GM13976 (cell line): ENCODE results near the gene SUCLG2.

Experiments used
- DNase-seq: peaks from one replicate; pipeline ENCODE4 v3.0.0; 2012; ENCODE audit warnings: low spot score
- CTCF ChIP-seq: IDR thresholded peaks from 2 replicates; pipeline ENCODE4 v1.5.1; 2012; ENCODE audit warnings: borderline replicate concordance, mild to moderate bottlenecking; ENCODE audit not compliant: insufficient read depth; ENCODE audit errors: extremely low read depth, missing control alignments, control extremely low read depth
- in situ Hi-C: fragments of 300-500 bp; cut with MboI; formaldehyde crosslinking; loops from one replicate; pipeline ENCODE4 v1.12.0; 2022; ENCODE audit warnings: low sequenced_read_pairs, mixed read lengths, inconsistent platforms; ENCODE audit not compliant: unreplicated experiment

The SUCLG2 gene

GRCh38 chr3:67653425-67654098 is 850 bp downstream of the SUCLG2 start:
- TF ChIP-seq CTCF: no peak
- in situ Hi-C loops: no loop called here
- no peak for DNase-seq

GRCh38 chr3:67650084-67650483 is 4.3 kb downstream of the SUCLG2 start:
- no peak for DNase-seq
- no peak for TF ChIP-seq CTCF
- in situ Hi-C loops: no loop called here

- no peak for TF ChIP-seq CTCF
- DNase-seq: no peak
- in situ Hi-C loops: no loop called here
Observed at GRCh38 chr3:67649681-67650080, 4.7 kb downstream of the SUCLG2 start.

GRCh38 chr3:67648701-67649100 is 5.7 kb downstream of the SUCLG2 start:
- no peak for TF ChIP-seq CTCF
- in situ Hi-C loops: no loop called here
- no peak for DNase-seq

- TF ChIP-seq CTCF: no peak
- in situ Hi-C loops: no loop called here
- no peak for DNase-seq
Observed at GRCh38 chr3:67648229-67648628, 6.2 kb downstream of the SUCLG2 start.

GRCh38 chr3:67647390-67647878 is 7.0 kb downstream of the SUCLG2 start:
- no peak for DNase-seq
- no peak for TF ChIP-seq CTCF
- in situ Hi-C loops: no loop called here
